T-cell (primary cell): ENCODE data around the gene ACTRT2. TPM values are rescaled to one million over a fixed set of nuclear protein-coding genes. Genes with fewer than 3 reads are reported as not detected.

Source experiments
- ATAC-seq, 4 experiments: fragments of 200-7000 bp in 3 of 4; fragments of 150-1000 bp in 1 of 4; cut with Tn5 transposase; replicated peaks in 1 of 4; 1 replicate in 3 of 4; 2 replicates in 1 of 4; pipeline ENCODE4 v1.10.0; 2021; ENCODE audit warnings: moderate library complexity in 3 of 4, mild to moderate bottlenecking in 2 of 4, moderate number of reproducible peaks in 1 of 4
- CTCF ChIA-PET, 2 donors: fragments of 300-600 bp; sonication (Branson Sonifier 250); formaldehyde crosslinking; loops; one replicate each; lab custom pipeline; 2022; ENCODE audit warnings: antibody characterized with exemption in 2 of 2; lab: Charles Lee
- POLR2A ChIA-PET, 2 donors: fragments of 300-600 bp; sonication (Branson Sonifier 250); formaldehyde crosslinking; loops; one replicate each; lab custom pipeline; 2022; ENCODE audit warnings: antibody characterized with exemption in 2 of 2; lab: Charles Lee
- DNase-seq, 35 experiments: peaks; one replicate each; pipeline versions ENCODE4 v3.0.0 to v3.0.0-alpha.2; 2013 to 2023
- H3K27ac ChIP-seq: one replicate; pipeline ENCODE4 v1.5.1; 2013; ENCODE audit warnings: low read length
- H3K27me3 ChIP-seq, 2 experiments: replicated peaks in 1 of 2; 1 replicate in 1 of 2; 2 replicates in 1 of 2; pipeline versions ENCODE4 v1.6.1 to v1.7.0; 2013; ENCODE audit warnings: low read length in 1 of 2, mixed read lengths in 1 of 2; ENCODE audit not compliant: control insufficient read depth in 2 of 2, insufficient read depth in 2 of 2; ENCODE audit errors: extremely low read depth in 1 of 2
- H3K36me3 ChIP-seq, 2 donors: 1 replicate in 1 of 2; 2 replicates in 1 of 2; pipeline versions ENCODE4 v1.6.1 to v1.7.0; 2013; ENCODE audit warnings: low read length in 1 of 2; ENCODE audit not compliant: control insufficient read depth in 2 of 2, insufficient read depth in 1 of 2; ENCODE audit errors: extremely low read depth in 1 of 2
- H3K4me1 ChIP-seq, 2 experiments: 1 replicate in 1 of 2; 2 replicates in 1 of 2; pipeline versions ENCODE4 v1.6.1 to v1.7.0; 2013; ENCODE audit warnings: low read length in 2 of 2, mixed read lengths in 1 of 2; ENCODE audit not compliant: insufficient read depth in 2 of 2, control insufficient read depth in 1 of 2; ENCODE audit errors: extremely low read depth in 1 of 2
- H3K4me3 ChIP-seq, 2 donors: 1 replicate in 1 of 2; 2 replicates in 1 of 2; pipeline versions ENCODE4 v1.5.1 to v1.7.0; 2013; ENCODE audit warnings: mild to moderate bottlenecking in 2 of 2, low read length in 1 of 2, moderate library complexity in 1 of 2; ENCODE audit not compliant: control insufficient read depth in 1 of 2; ENCODE audit errors: extremely low read depth in 1 of 2
- H3K9me3 ChIP-seq: 2 replicates; pipeline ENCODE4 v1.7.0; 2013
- H3K27ac Mint-ChIP-seq, 2 donors: one replicate each; pipeline ENCODE4 v1.8.0; 2020 to 2021; ENCODE audit warnings: mild to moderate bottlenecking in 2 of 2, mixed read lengths in 2 of 2
- H3K27me3 Mint-ChIP-seq, 2 donors: one replicate each; pipeline ENCODE4 v1.8.0; 2021 to 2022; ENCODE audit warnings: mixed read lengths in 2 of 2
- H3K36me3 Mint-ChIP-seq: one replicate; pipeline ENCODE4 v1.8.0; 2021; ENCODE audit warnings: mixed read lengths
- H3K4me1 Mint-ChIP-seq, 3 donors: one replicate each; pipeline ENCODE4 v1.8.0; 2020 to 2022; ENCODE audit warnings: mixed read lengths in 3 of 3, mild to moderate bottlenecking in 1 of 3
- H3K4me3 Mint-ChIP-seq, 3 donors: one replicate each; pipeline ENCODE4 v1.8.0; 2020 to 2022; ENCODE audit warnings: mild to moderate bottlenecking in 3 of 3, mixed read lengths in 3 of 3, moderate library complexity in 3 of 3
- H3K9me3 Mint-ChIP-seq, 3 donors: one replicate each; pipeline ENCODE4 v1.8.0; 2020 to 2022; ENCODE audit warnings: mixed read lengths in 3 of 3
- WGBS: methylation state at CpG from one replicate; pipeline ENCODE4 v1.1.5; 2013; ENCODE audit warnings: missing lambda C conversion rate; ENCODE audit not compliant: insufficient coverage; 5-methylcytosine and 5-hydroxymethylcytosine counted together
- total RNA-seq, 35 experiments: library from RNA in 6 of 35; stranded (reverse) in 6 of 35; fragments of 120-200 nt in 1 of 35; gene quantifications; one replicate each; pipeline versions ENCODE4 v1.2.1 to v1.2.4 and lab custom pipeline; 2013 to 2026

The ACTRT2 gene
- not detected for total RNA-seq
- total RNA-seq (2013) = not detected
- 0 to 0.05 (median 0) reads per million in 29 experiments for total RNA-seq (lab: John Stamatoyannopoulos, UW)

DNA sequence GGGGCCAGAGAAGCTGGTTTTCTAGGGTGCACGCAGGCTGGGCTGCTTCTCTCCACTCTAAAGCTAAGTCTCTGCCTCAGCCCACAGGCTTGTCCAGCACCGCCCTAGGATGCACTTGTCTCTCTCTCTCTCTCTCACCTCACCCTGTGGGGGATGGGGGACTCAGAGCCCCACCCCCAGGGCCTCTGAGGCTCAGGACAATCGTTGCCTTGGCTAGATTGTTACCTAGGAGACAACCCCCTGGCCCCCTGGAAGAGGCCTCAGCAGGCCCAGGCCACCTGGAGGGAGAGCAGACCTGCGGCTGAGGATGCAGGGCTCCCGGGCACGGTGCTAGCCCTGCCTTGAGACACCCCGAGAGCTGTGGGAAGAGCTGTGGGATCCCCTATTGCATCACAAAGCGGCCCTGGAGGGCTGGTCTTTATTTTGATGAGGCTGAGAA, at the start of gene ACTRT2:
Gene ACTRT2, plus strand, starts transcription at position 235 of the 439 bp plus-strand sequence. CDS start 220 bp downstream, outside the sequence.
- no peaks in the 10 kb centered on the region for H3K4me1 Mint-ChIP-seq
- DNase-seq (no peak), ATAC-seq (no peak)
- no peaks in the 10 kb centered on the region for H3K36me3 ChIP-seq
- H3K27ac Mint-ChIP-seq = no peak within 1 kb of the TSS
- WGBS = 40% methylated on average over 2 of the region's 8 CpGs
- H3K36me3 Mint-ChIP-seq = no peaks in the 10 kb centered on the region
- peaks cover 0 to 10% of the 10 kb centered on the region in 2 experiments for H3K27me3 ChIP-seq
- no peaks in the 10 kb centered on the region for H3K9me3 Mint-ChIP-seq
- ChIA-PET CTCF (no interaction called here), POLR2A (no interaction called here)
- no peak within 1 kb of the TSS for H3K4me3 ChIP-seq
- H3K27me3 Mint-ChIP-seq = peaks cover 0 to 3% of the 10 kb centered on the region in 2 donors
- H3K4me3 Mint-ChIP-seq = no peak within 1 kb of the TSS
- H3K27ac ChIP-seq = no peak within 1 kb of the TSS
- H3K4me1 ChIP-seq = no peaks in the 10 kb centered on the region
- no peaks in the 10 kb centered on the region for H3K9me3 ChIP-seq

DNA sequence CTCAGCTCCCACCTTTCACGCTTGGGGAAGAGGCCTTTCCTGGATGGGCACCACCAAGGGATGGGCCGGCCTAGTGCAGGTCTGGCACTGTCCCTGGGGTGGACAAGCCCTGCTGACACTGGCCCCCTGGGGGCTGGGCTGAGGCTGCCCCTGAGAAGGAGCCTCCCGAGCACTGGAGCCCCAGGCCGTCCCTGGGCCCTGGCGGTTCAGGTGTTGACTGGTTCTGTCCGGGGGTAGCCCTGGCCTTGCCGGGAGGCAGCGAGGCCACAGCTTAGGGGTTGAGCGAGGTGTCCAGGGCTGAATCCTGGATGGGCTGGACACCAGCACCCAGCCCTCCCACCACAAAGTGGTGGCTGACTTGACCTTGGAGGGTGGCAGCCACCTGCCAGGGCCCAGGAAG, 49.7 kb upstream of the ACTRT2 start:
- H3K4me3 ChIP-seq = no peak overlapping the region
- ChIA-PET CTCF (no interaction called here), POLR2A (no interaction called here)
- no peaks in the 10 kb centered on the region for H3K9me3 ChIP-seq
- WGBS = 87% methylated on average over 4 of the region's 9 CpGs
- no peaks in the 10 kb centered on the region for H3K9me3 Mint-ChIP-seq
- no peak overlapping the region for H3K27ac Mint-ChIP-seq
- no peak overlapping the region for H3K27ac ChIP-seq
- H3K36me3 ChIP-seq = no peaks in the 10 kb centered on the region
- H3K4me1 Mint-ChIP-seq = peaks cover 0 to 6% (median 4%) of the 10 kb centered on the region in 3 donors
- H3K27me3 Mint-ChIP-seq = peaks cover 7 to 27% of the 10 kb centered on the region in 2 donors
- DNase-seq (peak in 1 of 35 experiments; percentile 9), ATAC-seq (no peak)
- H3K27me3 ChIP-seq = peaks cover 0 to 48% of the 10 kb centered on the region in 2 experiments
- no peak overlapping the region for H3K4me3 Mint-ChIP-seq
- peaks cover 0 to 15% of the 10 kb centered on the region in 2 experiments for H3K4me1 ChIP-seq
- H3K36me3 Mint-ChIP-seq = no peaks in the 10 kb centered on the region

DNA sequence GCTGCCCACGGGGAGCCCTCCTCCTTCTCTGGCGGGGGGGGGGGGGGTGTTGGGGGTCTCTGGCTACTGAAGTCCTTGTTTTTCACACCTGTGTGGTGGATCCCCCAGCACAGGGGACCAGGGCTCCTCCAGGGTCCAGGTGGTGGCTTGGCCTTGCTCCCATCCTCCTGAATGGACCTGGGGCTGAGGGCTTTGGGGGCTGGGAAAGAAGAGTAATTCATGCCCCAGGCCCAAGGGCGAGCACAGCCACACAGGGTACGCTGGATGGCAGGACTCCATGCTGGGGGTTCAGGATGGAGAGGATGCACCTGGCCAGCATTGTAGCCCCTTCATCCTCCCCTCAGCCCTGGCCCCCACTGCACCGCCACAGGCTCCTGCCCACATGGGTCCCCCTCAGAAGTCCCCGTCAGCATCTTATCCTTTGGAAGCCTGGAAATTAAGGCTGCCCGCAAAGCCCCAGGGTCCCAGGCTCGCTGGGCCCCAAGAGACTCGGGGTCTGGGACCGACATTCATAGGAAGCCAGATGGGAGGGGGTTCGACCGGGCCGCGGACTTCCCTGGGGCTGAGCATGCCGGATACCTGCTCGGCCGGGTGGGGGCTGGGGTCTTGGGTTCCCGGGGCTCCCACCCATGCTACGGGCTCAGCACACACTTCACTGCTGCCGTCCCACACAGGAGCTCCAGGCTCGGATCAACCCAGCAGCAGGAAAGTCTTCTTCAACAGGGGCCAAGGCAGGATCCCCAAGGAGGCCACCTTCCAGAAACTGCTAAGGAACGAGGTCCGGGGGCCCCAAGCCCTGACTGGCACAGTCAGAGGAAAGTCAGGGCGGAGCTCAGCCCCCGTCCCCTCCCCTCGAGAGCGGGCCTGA, 49.0 kb upstream of the ACTRT2 start:
- Histone ChIP-seq H3K4me3 (no peak overlapping the region), H3K9me3 (no peaks in the 10 kb centered on the region), H3K27me3 (peaks cover 0 to 48% of the 10 kb centered on the region in 2 experiments), H3K36me3 (no peaks in the 10 kb centered on the region), H3K27ac (no peak overlapping the region), H3K4me1 (peaks cover 0 to 15% of the 10 kb centered on the region in 2 experiments)
- H3K9me3 Mint-ChIP-seq = no peaks in the 10 kb centered on the region
- peaks cover 0 to 6% (median 4%) of the 10 kb centered on the region in 3 donors for H3K4me1 Mint-ChIP-seq
- H3K36me3 Mint-ChIP-seq = no peaks in the 10 kb centered on the region
- CTCF ChIA-PET = no interaction called here
- ATAC-seq (no peak), DNase-seq (no peak)
- WGBS = 75% methylated on average over 22 of the region's 27 CpGs
- no peak overlapping the region for H3K27ac Mint-ChIP-seq
- H3K4me3 Mint-ChIP-seq = no peak overlapping the region
- H3K27me3 Mint-ChIP-seq = peaks cover 7 to 27% of the 10 kb centered on the region in 2 donors
- POLR2A ChIA-PET = no interaction called here

DNA sequence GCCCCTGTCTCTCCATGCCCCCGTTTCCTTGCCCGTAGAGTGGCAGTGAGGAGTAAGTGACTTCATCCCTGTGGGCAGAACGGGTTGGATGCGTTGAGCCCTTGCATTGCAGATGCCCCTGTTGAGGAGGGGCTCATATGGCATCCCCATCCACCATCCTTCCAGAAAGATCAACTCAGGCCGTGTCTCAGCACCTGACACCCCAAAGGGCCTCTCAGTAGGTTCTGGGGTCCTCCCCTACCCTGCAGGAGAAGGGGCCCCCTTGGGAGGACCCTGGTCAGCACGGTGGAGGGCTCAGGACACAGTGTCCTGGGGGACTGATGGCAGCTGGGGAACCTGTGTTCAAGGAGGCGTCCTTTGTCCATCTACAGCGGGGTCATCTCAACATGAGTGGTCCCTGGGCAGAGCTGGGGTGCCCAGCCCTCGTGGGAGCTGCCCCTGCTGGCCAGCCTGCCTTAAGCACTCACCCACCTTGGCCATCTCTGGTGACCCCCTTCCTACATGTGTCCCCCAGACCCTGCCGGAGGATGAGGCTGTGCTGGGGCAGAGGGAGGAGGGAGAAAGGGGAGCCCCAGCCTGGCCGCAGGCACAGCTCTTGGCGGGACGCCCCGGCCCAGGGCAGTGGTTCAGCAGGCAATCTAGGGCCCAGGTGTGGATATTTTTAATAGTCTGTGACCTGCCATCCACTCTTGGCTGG, 48.2 kb upstream of the ACTRT2 start:
- H3K9me3 Mint-ChIP-seq = no peaks in the 10 kb centered on the region
- H3K4me3 Mint-ChIP-seq = no peak overlapping the region
- H3K36me3 Mint-ChIP-seq = no peaks in the 10 kb centered on the region
- peaks cover 7 to 27% of the 10 kb centered on the region in 2 donors for H3K27me3 Mint-ChIP-seq
- Histone ChIP-seq H3K27me3 (peaks cover 0 to 51% of the 10 kb centered on the region in 2 experiments), H3K4me1 (peaks cover 0 to 15% of the 10 kb centered on the region in 2 experiments), H3K27ac (no peak overlapping the region), H3K36me3 (no peaks in the 10 kb centered on the region), H3K9me3 (no peaks in the 10 kb centered on the region), H3K4me3 (no peak overlapping the region)
- ChIA-PET POLR2A (no interaction called here), CTCF (no interaction called here)
- peaks cover 0 to 6% (median 4%) of the 10 kb centered on the region in 3 donors for H3K4me1 Mint-ChIP-seq
- WGBS = 37% methylated on average over 10 of the region's 14 CpGs
- ATAC-seq = no peak
- H3K27ac Mint-ChIP-seq = no peak overlapping the region
- no peak for DNase-seq

DNA sequence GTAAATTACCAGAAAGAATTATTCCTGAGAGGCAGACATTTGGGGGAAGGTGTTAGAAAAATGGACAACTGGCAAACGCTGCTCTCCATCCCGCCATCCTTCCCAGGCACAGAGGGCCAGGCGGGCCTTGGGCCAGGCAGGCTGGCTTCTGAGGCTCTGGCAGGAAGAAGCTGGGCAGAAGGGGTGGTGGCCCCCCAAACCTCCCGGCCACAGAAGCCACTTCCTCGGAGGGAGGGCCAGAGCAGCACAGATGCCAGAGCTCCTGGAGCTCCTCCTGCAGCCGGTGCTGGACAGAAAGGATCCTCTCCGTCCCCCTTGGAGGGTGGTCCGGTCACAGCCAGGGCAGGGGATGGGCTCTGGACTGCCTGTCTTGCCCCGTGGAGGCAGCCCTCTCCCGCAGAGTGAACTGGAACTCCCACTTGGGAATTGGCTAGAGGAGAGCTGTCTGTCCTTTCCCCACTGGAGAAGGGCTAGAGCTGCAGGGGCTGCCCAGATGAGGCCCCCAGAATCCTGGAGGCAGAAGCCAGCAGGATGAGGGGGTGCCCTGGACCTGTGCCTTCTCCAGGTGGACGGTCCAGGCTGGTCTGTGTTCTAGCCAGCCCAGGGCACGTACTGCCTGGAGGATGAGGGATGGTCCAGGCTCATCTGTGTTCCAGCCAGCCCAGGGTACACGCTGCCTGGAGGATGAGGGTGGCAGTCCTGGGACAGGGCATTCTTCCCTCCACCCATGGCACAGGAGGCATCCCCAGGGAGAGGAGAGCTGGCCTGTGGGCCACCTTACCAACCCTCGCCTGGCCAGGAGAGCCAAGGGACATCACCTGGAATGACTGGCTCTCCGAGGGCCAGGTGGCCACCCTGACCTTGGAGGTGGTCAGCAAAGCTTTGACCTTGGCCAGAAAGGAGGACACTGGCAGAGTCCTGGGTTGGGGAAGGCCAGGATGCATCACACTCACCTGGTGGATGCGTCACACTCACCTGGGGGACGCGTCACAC, 47.4 kb upstream of the ACTRT2 start:
- DNase-seq (peak in 1 of 35 experiments; percentile 11), ATAC-seq (peak in 1 of 4 experiments; percentile 29)
- Mint-ChIP-seq H3K36me3 (no peaks in the 10 kb centered on the region), H3K4me3 (no peak overlapping the region), H3K27ac (no peak overlapping the region), H3K9me3 (no peaks in the 10 kb centered on the region), H3K4me1 (peaks cover 0 to 6% (median 4%) of the 10 kb centered on the region in 3 donors), H3K27me3 (peaks cover 7 to 24% of the 10 kb centered on the region in 2 donors)
- H3K36me3 ChIP-seq = no peaks in the 10 kb centered on the region
- H3K27ac ChIP-seq = no peak overlapping the region
- 23% methylated on average over 15 of the region's 18 CpGs for WGBS
- ChIA-PET CTCF (no interaction called here), POLR2A (no interaction called here)
- H3K4me1 ChIP-seq = peaks cover 0 to 15% of the 10 kb centered on the region in 2 experiments
- no peak overlapping the region for H3K4me3 ChIP-seq
- no peaks in the 10 kb centered on the region for H3K9me3 ChIP-seq
- peaks cover 0 to 51% of the 10 kb centered on the region in 2 experiments for H3K27me3 ChIP-seq
